Measurements from ENCODE around the gene TMEM88.
"Not testable (repeated sequence)": the region's sequence is repeated elsewhere in the genome, so short reads cannot be mapped to it uniquely, and the experiment has no call there.

TMEM88 gene

GRCh38 chr17:7854851-7855659, at the start of gene TMEM88:
Gene TMEM88 (plus strand): TSS chr17:7855066. CDS start chr17:7855075, 9 bp downstream.
- Histone ChIP-seq H3K36me3 (ENCODE audit: control insufficient read depth in 1 of 2, insufficient read depth in 2 of 2, low read length in 2 of 2) (peaks cover 25 to 38% of the 10 kb centered on the region in 2 donors), H3K4me1 (ENCODE audit: control insufficient read depth in 1 of 2, insufficient read depth in 2 of 2, low read length in 2 of 2) (peaks cover 18 to 42% of the 10 kb centered on the region in 2 donors), H3K27me3 (ENCODE audit: low read depth, low read length) (no peaks in the 10 kb centered on the region), H3K9me3 (ENCODE audit: control insufficient read depth in 1 of 2, low read length in 2 of 2) (no peaks in the 10 kb centered on the region), H3K4me3 (ENCODE audit: low read depth in 1 of 2, low read length in 2 of 2) (peak within 1 kb of the TSS; percentile 90 to 97), H3K27ac (ENCODE audit: low read length) (no peak within 1 kb of the TSS)

GRCh38 chr17:7806587-7806986, 48.3 kb upstream of the TMEM88 start:
- H3K36me3 ChIP-seq (ENCODE audit: control insufficient read depth in 1 of 2, insufficient read depth in 2 of 2, low read length in 2 of 2), result no peaks in the 10 kb centered on the region
- H3K27ac ChIP-seq (ENCODE audit: low read length), result no peak overlapping the region
- no peaks in the 10 kb centered on the region for H3K4me1 ChIP-seq (ENCODE audit: control insufficient read depth in 1 of 2, insufficient read depth in 2 of 2, low read length in 2 of 2)
- no peak overlapping the region for H3K4me3 ChIP-seq (ENCODE audit: low read depth in 1 of 2, low read length in 2 of 2)
- no peaks in the 10 kb centered on the region for H3K27me3 ChIP-seq (ENCODE audit: low read depth, low read length)
- H3K9me3 ChIP-seq (ENCODE audit: control insufficient read depth in 1 of 2, low read length in 2 of 2), result no peaks in the 10 kb centered on the region

- Histone ChIP-seq H3K36me3 (ENCODE audit: control insufficient read depth in 1 of 2, insufficient read depth in 2 of 2, low read length in 2 of 2) (no peaks in the 10 kb centered on the region), H3K9me3 (ENCODE audit: control insufficient read depth in 1 of 2, low read length in 2 of 2) (no peaks in the 10 kb centered on the region), H3K4me1 (ENCODE audit: control insufficient read depth in 1 of 2, insufficient read depth in 2 of 2, low read length in 2 of 2) (no peaks in the 10 kb centered on the region), H3K27me3 (ENCODE audit: low read depth, low read length) (no peaks in the 10 kb centered on the region), H3K4me3 (ENCODE audit: low read depth in 1 of 2, low read length in 2 of 2) (no peak overlapping the region), H3K27ac (ENCODE audit: low read length) (no peak overlapping the region)
Measured at GRCh38 chr17:7807206-7807605, 47.7 kb upstream of the TMEM88 start.

- Histone ChIP-seq H3K9me3 (ENCODE audit: control insufficient read depth in 1 of 2, low read length in 2 of 2) (no peaks in the 10 kb centered on the region), H3K27ac (ENCODE audit: low read length) (no peak overlapping the region), H3K4me1 (ENCODE audit: control insufficient read depth in 1 of 2, insufficient read depth in 2 of 2, low read length in 2 of 2) (no peaks in the 10 kb centered on the region), H3K4me3 (ENCODE audit: low read depth in 1 of 2, low read length in 2 of 2) (no peak overlapping the region), H3K27me3 (ENCODE audit: low read depth, low read length) (no peaks in the 10 kb centered on the region), H3K36me3 (ENCODE audit: control insufficient read depth in 1 of 2, insufficient read depth in 2 of 2, low read length in 2 of 2) (no peaks in the 10 kb centered on the region)
Measured at GRCh38 chr17:7809086-7809790, 45.6 kb upstream of the TMEM88 start.

- H3K27ac ChIP-seq (ENCODE audit: low read length); H3K4me1 ChIP-seq (ENCODE audit: control insufficient read depth in 1 of 2, insufficient read depth in 2 of 2, low read length in 2 of 2); H3K36me3 ChIP-seq (ENCODE audit: control insufficient read depth in 1 of 2, insufficient read depth in 2 of 2, low read length in 2 of 2); H3K4me3 ChIP-seq (ENCODE audit: low read depth in 1 of 2, low read length in 2 of 2); H3K9me3 ChIP-seq (ENCODE audit: control insufficient read depth in 1 of 2, low read length in 2 of 2); H3K27me3 ChIP-seq (ENCODE audit: low read depth, low read length): not testable (repeated sequence)
Measured at GRCh38 chr17:7809791-7810343, 45.0 kb upstream of the TMEM88 start.

- no peak overlapping the region for H3K27ac ChIP-seq (ENCODE audit: low read length)
- H3K9me3 ChIP-seq (ENCODE audit: control insufficient read depth in 1 of 2, low read length in 2 of 2), result no peaks in the 10 kb centered on the region
- no peaks in the 10 kb centered on the region for H3K4me1 ChIP-seq (ENCODE audit: control insufficient read depth in 1 of 2, insufficient read depth in 2 of 2, low read length in 2 of 2)
- no peaks in the 10 kb centered on the region for H3K27me3 ChIP-seq (ENCODE audit: low read depth, low read length)
- H3K4me3 ChIP-seq (ENCODE audit: low read depth in 1 of 2, low read length in 2 of 2), result no peak overlapping the region
- H3K36me3 ChIP-seq (ENCODE audit: control insufficient read depth in 1 of 2, insufficient read depth in 2 of 2, low read length in 2 of 2), result no peaks in the 10 kb centered on the region
Measured at GRCh38 chr17:7811251-7811650, 43.6 kb upstream of the TMEM88 start.

GRCh38 chr17:7814969-7815368, 39.9 kb upstream of the TMEM88 start:
- no peak overlapping the region for H3K27ac ChIP-seq (ENCODE audit: low read length)
- H3K4me3 ChIP-seq (ENCODE audit: low read depth in 1 of 2, low read length in 2 of 2), result no peak overlapping the region
- H3K9me3 ChIP-seq (ENCODE audit: control insufficient read depth in 1 of 2, low read length in 2 of 2), result no peaks in the 10 kb centered on the region
- H3K36me3 ChIP-seq (ENCODE audit: control insufficient read depth in 1 of 2, insufficient read depth in 2 of 2, low read length in 2 of 2), result no peaks in the 10 kb centered on the region
- H3K4me1 ChIP-seq (ENCODE audit: control insufficient read depth in 1 of 2, insufficient read depth in 2 of 2, low read length in 2 of 2), result no peaks in the 10 kb centered on the region
- H3K27me3 ChIP-seq (ENCODE audit: low read depth, low read length), result no peaks in the 10 kb centered on the region

GRCh38 chr17:7816926-7817642, 37.8 kb upstream of the TMEM88 start:
- no peaks in the 10 kb centered on the region for H3K9me3 ChIP-seq (ENCODE audit: control insufficient read depth in 1 of 2, low read length in 2 of 2)
- H3K27me3 ChIP-seq (ENCODE audit: low read depth, low read length), result no peaks in the 10 kb centered on the region
- no peaks in the 10 kb centered on the region for H3K4me1 ChIP-seq (ENCODE audit: control insufficient read depth in 1 of 2, insufficient read depth in 2 of 2, low read length in 2 of 2)
- H3K4me3 ChIP-seq (ENCODE audit: low read depth in 1 of 2, low read length in 2 of 2), result no peak overlapping the region
- no peaks in the 10 kb centered on the region for H3K36me3 ChIP-seq (ENCODE audit: control insufficient read depth in 1 of 2, insufficient read depth in 2 of 2, low read length in 2 of 2)
- no peak overlapping the region for H3K27ac ChIP-seq (ENCODE audit: low read length)

GRCh38 chr17:7817643-7817964, 37.3 kb upstream of the TMEM88 start:
- Histone ChIP-seq H3K4me3 (ENCODE audit: low read depth in 1 of 2, low read length in 2 of 2) (no peak overlapping the region), H3K27me3 (ENCODE audit: low read depth, low read length) (no peaks in the 10 kb centered on the region), H3K4me1 (ENCODE audit: control insufficient read depth in 1 of 2, insufficient read depth in 2 of 2, low read length in 2 of 2) (no peaks in the 10 kb centered on the region), H3K36me3 (ENCODE audit: control insufficient read depth in 1 of 2, insufficient read depth in 2 of 2, low read length in 2 of 2) (no peaks in the 10 kb centered on the region), H3K9me3 (ENCODE audit: control insufficient read depth in 1 of 2, low read length in 2 of 2) (no peaks in the 10 kb centered on the region), H3K27ac (ENCODE audit: low read length) (no peak overlapping the region)

- H3K9me3 ChIP-seq (ENCODE audit: control insufficient read depth in 1 of 2, low read length in 2 of 2), result no peaks in the 10 kb centered on the region
- H3K4me1 ChIP-seq (ENCODE audit: control insufficient read depth in 1 of 2, insufficient read depth in 2 of 2, low read length in 2 of 2), result no peaks in the 10 kb centered on the region
- H3K27me3 ChIP-seq (ENCODE audit: low read depth, low read length), result no peaks in the 10 kb centered on the region
- no peak overlapping the region for H3K27ac ChIP-seq (ENCODE audit: low read length)
- no peak overlapping the region for H3K4me3 ChIP-seq (ENCODE audit: low read depth in 1 of 2, low read length in 2 of 2)
- H3K36me3 ChIP-seq (ENCODE audit: control insufficient read depth in 1 of 2, insufficient read depth in 2 of 2, low read length in 2 of 2), result no peaks in the 10 kb centered on the region
Measured at GRCh38 chr17:7818026-7818425, 36.8 kb upstream of the TMEM88 start.

All from muscle layer of duodenum (tissue), 2 donors.